Ammon's horn (tissue), 1 donor: Measurements from ENCODE around the gene LTO1.

Source experiments
- DNase-seq: peaks from one replicate; pipeline ENCODE4 v3.0.0-alpha.2; 2016; ENCODE audit warnings: low spot score

The LTO1 gene

GRCh38 chr11:69677749-69678148 is 2.6 kb upstream of the LTO1 start:
- DNase-seq, result no peak

GRCh38 chr11:69674267-69674885 is 777 bp downstream of the LTO1 start:
- no peak for DNase-seq

- DNase-seq, result no peak
Measured at GRCh38 chr11:69671734-69672465, 3.3 kb downstream of the LTO1 start.

- DNase-seq, result peak; percentile 94
Measured at GRCh38 chr11:69670158-69670845, 4.9 kb downstream of the LTO1 start.

GRCh38 chr11:69669486-69669885 is 5.7 kb downstream of the LTO1 start:
- no peak for DNase-seq

GRCh38 chr11:69667619-69668604 is 7.2 kb downstream of the LTO1 start:
- no peak for DNase-seq

- no peak for DNase-seq
Measured at GRCh38 chr11:69666752-69667536, 8.2 kb downstream of the LTO1 start.

- no peak for DNase-seq
Measured at GRCh38 chr11:69666261-69666660, 8.9 kb downstream of the LTO1 start.

GRCh38 chr11:69665669-69666068 is 9.5 kb downstream of the LTO1 start:
- DNase-seq, result no peak

GRCh38 chr11:69664901-69665300 is 10.3 kb downstream of the LTO1 start:
- no peak for DNase-seq

GRCh38 chr11:69664103-69664775 is 10.9 kb downstream of the LTO1 start:
- DNase-seq, result no peak

GRCh38 chr11:69663326-69663725 is 11.8 kb downstream of the LTO1 start:
- DNase-seq, result no peak

- DNase-seq, result no peak
Measured at GRCh38 chr11:69662806-69663205, 12.3 kb downstream of the LTO1 start.

GRCh38 chr11:69662021-69662698 is 13.0 kb downstream of the LTO1 start:
- no peak for DNase-seq

- no peak for DNase-seq
Measured at GRCh38 chr11:69661413-69661715, 13.8 kb downstream of the LTO1 start.

- no peak for DNase-seq
Measured at GRCh38 chr11:69660001-69660500, 15.1 kb downstream of the LTO1 start.

- no peak for DNase-seq
Measured at GRCh38 chr11:69659591-69659990, 15.6 kb downstream of the LTO1 start.

- DNase-seq, result no peak
Measured at GRCh38 chr11:69658626-69659450, 16.3 kb downstream of the LTO1 start.
